Type B pancreatic cell (in vitro differentiated cells): Measurements from ENCODE around the gene GH1. TPM values are rescaled to one million over a fixed set of nuclear protein-coding genes. Genes with fewer than 3 reads are reported as not detected.
"Not testable (repeated sequence)": the region's sequence is repeated elsewhere in the genome, so short reads cannot be mapped to it uniquely, and the experiment has no call there.

Experiments used
- DNase-seq: peaks from one replicate; pipeline ENCODE4 v3.0.0; 2021; ENCODE audit warnings: mixed read lengths; ENCODE audit not compliant: unreplicated experiment; ENCODE audit errors: extremely low spot score
- H3K27ac Mint-ChIP-seq: 2 replicates; pipeline ENCODE4 v1.8.0; 2021; ENCODE audit warnings: mild to moderate bottlenecking, mixed read lengths
- H3K27me3 Mint-ChIP-seq: 2 replicates; pipeline ENCODE4 v1.8.0; 2021; ENCODE audit warnings: mixed read lengths
- H3K36me3 Mint-ChIP-seq: 2 replicates; pipeline ENCODE4 v1.8.0; 2021; ENCODE audit warnings: mixed read lengths
- H3K4me1 Mint-ChIP-seq: one replicate; pipeline ENCODE4 v1.8.0; 2021; ENCODE audit warnings: mixed read lengths; ENCODE audit not compliant: unreplicated experiment
- H3K4me3 Mint-ChIP-seq: 2 replicates; pipeline ENCODE4 v1.8.0; 2021; ENCODE audit warnings: mild to moderate bottlenecking, mixed read lengths
- H3K9me3 Mint-ChIP-seq: 2 replicates; pipeline ENCODE4 v1.8.0; 2021; ENCODE audit warnings: mixed read lengths
- CTCF ChIP-seq: fragments of 200-600 bp; sonication (generic); conservative IDR thresholded peaks from 2 replicates; pipeline ENCODE4 v1.5.0; 2021; ENCODE audit warnings: antibody characterized with exemption, mild to moderate bottlenecking
- total RNA-seq: library from RNA; stranded (reverse); gene quantifications from 2 replicates; pipeline ENCODE4 v1.2.1, GENCODE V29; 2021; ENCODE audit warnings: low replicate concordance

The GH1 gene
- total RNA-seq, 1 donor from 2014 or later = not detected

DNA sequence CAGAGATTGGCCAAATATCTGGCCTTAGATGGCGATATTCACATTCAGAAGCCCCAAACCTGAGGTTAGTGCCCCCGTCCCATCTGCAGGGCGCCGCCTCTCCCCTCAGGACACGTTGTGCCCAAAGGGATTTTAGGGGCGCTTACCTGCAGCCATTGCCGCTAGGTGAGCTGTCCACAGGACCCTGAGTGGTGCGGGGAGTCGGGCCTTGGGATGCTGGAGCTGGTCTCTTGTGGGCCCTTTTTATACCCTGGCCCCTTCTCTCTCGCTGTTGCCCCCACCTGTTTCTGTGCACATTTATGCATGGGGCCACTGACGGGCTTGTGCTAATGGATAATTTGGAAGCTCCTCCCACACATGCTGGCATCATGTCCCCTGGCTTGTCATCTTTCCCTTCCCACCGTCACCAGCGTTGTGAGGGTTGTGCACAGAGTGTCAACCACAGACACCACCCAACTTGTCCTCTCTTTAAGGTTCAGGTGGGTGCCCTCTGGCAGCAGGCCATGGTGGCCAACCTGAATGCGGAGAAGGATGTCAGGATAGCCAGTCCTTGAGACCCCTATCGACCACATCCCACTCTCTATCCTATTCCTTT lies 7.5 kb downstream of the GH1 start, which contains the start of gene CSHL1:
Gene CSHL1 (minus strand): TSS at position 218 of the 595 bp plus-strand sequence. CDS start 62 bp downstream, at position 156.
- Mint-ChIP-seq H3K4me1 (no peaks in the 10 kb centered on the region), H3K36me3 (no peaks in the 10 kb centered on the region), H3K27me3 (peaks cover 43% of the 10 kb centered on the region), H3K27ac (no peak within 1 kb of the TSS), H3K4me3 (no peak within 1 kb of the TSS), H3K9me3 (no peaks in the 10 kb centered on the region)
- no peak for DNase-seq
- no peak for TF ChIP-seq CTCF

DNA sequence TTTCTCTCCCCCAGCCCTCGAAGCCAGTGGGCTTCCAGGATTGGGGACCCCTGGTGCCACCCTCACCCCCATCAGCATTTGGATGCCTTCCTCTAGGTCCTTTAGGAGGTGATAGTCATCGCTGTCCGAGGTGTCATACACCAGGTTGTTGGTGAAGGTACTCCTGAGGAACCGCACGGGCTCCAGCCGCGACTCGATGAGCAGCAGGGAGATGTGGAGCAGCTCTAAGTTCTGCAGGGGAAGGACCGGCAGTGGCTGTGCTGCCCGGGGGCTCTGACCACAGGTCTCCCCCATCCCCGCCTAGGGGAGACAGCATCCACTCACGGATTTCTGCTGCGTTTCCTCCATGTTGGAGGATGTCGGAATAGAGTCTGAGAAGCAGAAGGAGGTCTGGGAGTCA lies 8.5 kb downstream of the GH1 start:
- Mint-ChIP-seq H3K4me1 (no peaks in the 10 kb centered on the region), H3K9me3 (no peaks in the 10 kb centered on the region), H3K27ac (no peak overlapping the region), H3K4me3 (no peak overlapping the region), H3K36me3 (no peaks in the 10 kb centered on the region), H3K27me3 (peaks cover 35% of the 10 kb centered on the region)
- DNase-seq = no peak
- TF ChIP-seq CTCF = no peak

DNA sequence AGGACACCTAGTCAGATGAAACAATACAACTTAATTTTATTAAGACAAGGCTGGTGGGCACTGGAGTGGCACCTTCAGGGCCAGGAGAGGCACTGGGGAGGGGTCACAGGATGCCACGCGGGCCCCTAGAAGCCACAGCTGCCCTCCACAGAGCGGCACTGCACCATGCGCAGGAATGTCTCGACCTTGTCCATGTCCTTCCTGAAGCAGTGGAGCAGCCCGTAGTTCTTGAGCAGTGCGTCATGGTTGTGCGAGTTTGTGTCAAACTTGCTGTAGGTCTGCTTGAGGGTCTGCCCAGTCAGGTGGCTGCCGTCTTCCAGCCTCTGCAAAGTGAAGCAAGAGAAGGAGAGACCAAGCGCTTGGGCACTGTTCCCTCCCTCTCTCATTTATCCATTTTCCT lies 9.1 kb downstream of the GH1 start:
- not testable (repeated sequence) for H3K4me3 Mint-ChIP-seq, H3K9me3 Mint-ChIP-seq, DNase-seq, H3K36me3 Mint-ChIP-seq, H3K27ac Mint-ChIP-seq, H3K4me1 Mint-ChIP-seq
- H3K27me3 Mint-ChIP-seq = peaks cover 35% of the 10 kb centered on the region

- not testable (repeated sequence) for H3K27ac Mint-ChIP-seq
- H3K27me3 Mint-ChIP-seq = peaks cover 38% of the 10 kb centered on the region
Measured at GRCh38 chr17:63907161-63907778, 11.4 kb downstream of the GH1 start.

DNA sequence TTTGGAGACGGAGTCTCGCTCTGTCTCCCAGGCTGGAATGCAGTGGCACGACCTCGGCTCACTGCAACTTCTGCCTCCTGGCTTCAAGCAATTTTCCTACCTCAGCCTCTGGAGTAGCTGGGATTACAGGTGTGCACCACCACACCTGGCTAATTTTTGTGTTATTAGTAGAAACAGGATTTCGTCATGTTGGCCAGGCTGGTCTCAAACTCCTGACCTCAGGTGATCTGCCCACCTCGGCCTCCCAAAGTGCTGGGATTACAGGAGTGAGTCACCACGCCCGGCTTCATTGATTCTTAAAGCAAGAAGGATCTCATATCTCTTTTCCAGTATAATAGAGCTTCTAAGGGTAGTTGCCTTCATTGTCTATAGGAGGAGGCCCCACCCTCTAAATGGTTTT lies 13.8 kb downstream of the GH1 start:
- not testable (repeated sequence) for DNase-seq, H3K27ac Mint-ChIP-seq, H3K4me1 Mint-ChIP-seq, H3K36me3 Mint-ChIP-seq, H3K9me3 Mint-ChIP-seq, H3K4me3 Mint-ChIP-seq
- H3K27me3 Mint-ChIP-seq = peaks cover 29% of the 10 kb centered on the region

More at GRCh38 chr17:63907161-63907778, 11.4 kb downstream of the GH1 start:
- not testable (repeated sequence) for H3K4me3 Mint-ChIP-seq, H3K9me3 Mint-ChIP-seq, H3K36me3 Mint-ChIP-seq, H3K4me1 Mint-ChIP-seq, DNase-seq
- TF ChIP-seq CTCF = peak; percentile 57

DNA sequence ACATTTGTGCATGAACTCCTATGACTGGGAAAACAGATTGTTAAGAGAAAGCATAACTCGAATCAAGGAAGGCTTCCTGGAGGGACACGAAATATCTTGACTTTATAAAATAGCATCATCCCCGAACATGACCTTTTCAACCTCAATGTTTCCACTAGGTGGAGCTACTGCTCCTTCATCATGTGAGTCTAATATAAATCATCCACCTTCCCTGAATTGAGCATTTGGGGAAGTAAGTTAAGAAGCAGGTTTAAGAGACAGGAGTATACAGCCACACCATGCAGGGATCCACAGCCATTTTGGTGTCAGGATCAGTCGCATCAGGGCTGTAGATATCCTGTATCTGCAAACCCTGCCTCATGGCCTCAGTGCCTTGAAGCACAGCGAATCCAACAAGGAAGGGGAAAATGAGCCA lies 14.8 kb downstream of the GH1 start:
- not testable (repeated sequence) for DNase-seq, H3K36me3 Mint-ChIP-seq

DNA sequence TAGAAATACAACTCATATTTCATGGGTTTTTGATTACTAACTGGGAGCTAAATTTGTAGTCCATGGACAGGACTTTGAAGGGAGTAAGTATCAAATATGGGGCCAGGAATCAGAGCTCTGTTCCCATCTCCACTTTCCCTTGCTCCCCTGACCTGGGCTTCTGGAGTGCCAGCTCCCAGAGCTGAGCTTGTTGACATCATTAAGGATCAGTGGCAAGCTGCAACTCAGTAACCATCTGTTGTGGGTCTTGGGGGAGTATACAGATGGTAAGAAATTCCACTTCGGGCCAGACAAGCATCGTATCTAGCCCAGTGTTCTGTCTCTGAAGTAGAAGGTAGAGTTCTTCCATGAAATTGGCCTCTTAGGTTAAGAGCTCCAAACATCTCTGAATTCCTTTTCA lies 16.7 kb downstream of the GH1 start:
- not testable (repeated sequence) for H3K4me1 Mint-ChIP-seq, H3K27ac Mint-ChIP-seq, H3K36me3 Mint-ChIP-seq, DNase-seq, H3K9me3 Mint-ChIP-seq, H3K27me3 Mint-ChIP-seq, H3K4me3 Mint-ChIP-seq

More for the DNA sequence above, 14.8 kb downstream of the GH1 start:
- H3K27me3 Mint-ChIP-seq = peaks cover 22% of the 10 kb centered on the region
- H3K27ac Mint-ChIP-seq, H3K4me3 Mint-ChIP-seq, H3K9me3 Mint-ChIP-seq, H3K4me1 Mint-ChIP-seq: not testable (repeated sequence)
- TF ChIP-seq CTCF = peak; percentile 73

GRCh38 chr17:63898899-63899798 lies 19.5 kb downstream of the GH1 start:
- not testable (repeated sequence) for H3K4me3 Mint-ChIP-seq, H3K36me3 Mint-ChIP-seq, H3K27ac Mint-ChIP-seq, H3K27me3 Mint-ChIP-seq, H3K9me3 Mint-ChIP-seq, H3K4me1 Mint-ChIP-seq, DNase-seq

DNA sequence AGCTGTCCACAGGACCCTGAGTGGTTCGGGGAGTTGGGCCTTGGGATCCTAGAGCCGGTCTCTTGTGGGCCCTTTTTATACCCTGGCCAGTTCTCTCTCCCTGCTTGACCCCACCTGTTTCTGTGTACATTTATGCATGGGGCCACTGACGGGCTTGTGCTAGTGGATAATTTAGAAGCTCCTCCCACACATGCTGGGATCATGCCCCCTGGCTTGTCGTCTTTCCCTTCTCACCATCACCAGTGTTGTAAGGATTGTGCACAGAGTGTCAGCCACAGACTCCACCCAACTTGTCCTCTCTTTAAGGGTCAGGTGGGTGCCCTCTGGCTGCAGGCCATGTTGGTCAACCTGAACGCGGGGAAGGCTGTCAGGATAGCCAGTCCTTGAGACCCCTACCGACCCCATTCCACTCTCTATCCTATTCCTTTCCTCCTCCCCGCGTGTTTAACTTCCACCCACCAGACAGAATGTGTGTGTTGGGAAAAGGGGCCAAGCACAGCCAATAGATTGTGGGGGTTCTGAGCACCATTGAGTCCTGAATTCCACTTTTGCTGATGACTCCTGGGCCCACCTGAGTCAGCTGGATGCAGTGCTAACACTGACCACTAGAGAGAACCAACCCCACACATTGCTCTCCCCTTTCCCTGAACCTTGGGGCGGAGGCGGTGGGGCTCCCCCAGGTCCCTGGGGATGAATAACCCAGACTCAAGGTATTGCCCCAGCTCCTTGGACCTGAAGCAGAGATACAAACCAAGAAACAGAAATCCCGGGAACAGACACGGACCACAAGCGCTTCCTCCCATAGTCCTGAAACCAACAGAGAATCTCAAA lies 21.9 kb downstream of the GH1 start, which contains the start of gene CSH1:
Gene CSH1 (minus strand): TSS at position 51 of the 831 bp plus-strand sequence. CDS start 63 bp downstream, outside the sequence.
- not testable (repeated sequence) for H3K27ac Mint-ChIP-seq, H3K4me1 Mint-ChIP-seq, H3K36me3 Mint-ChIP-seq, DNase-seq, H3K4me3 Mint-ChIP-seq, H3K9me3 Mint-ChIP-seq
- peaks cover 19% of the 10 kb centered on the region for H3K27me3 Mint-ChIP-seq
